HG03432 (cell line): Measurements from ENCODE around the gene FBXO15.

Source experiments
- ATAC-seq: cut with Tn5 transposase; IDR thresholded peaks from one replicate; pipeline ENCODE4 v1.9.1; 2021; ENCODE audit warnings: mild to moderate bottlenecking, moderate library complexity; ENCODE audit not compliant: unreplicated experiment

FBXO15 gene

GRCh38 chr18:74115046-74115445 is 32.6 kb downstream of the FBXO15 start:
- ATAC-seq = no peak

GRCh38 chr18:74114116-74114515 is 33.5 kb downstream of the FBXO15 start:
- no peak for ATAC-seq

GRCh38 chr18:74113711-74114110 is 33.9 kb downstream of the FBXO15 start:
- ATAC-seq = no peak

- no peak for ATAC-seq
Observed at GRCh38 chr18:74110976-74111375, 36.7 kb downstream of the FBXO15 start.

GRCh38 chr18:74110149-74110548 is 37.5 kb downstream of the FBXO15 start:
- ATAC-seq = no peak

GRCh38 chr18:74108460-74108859 is 39.2 kb downstream of the FBXO15 start:
- ATAC-seq = no peak

GRCh38 chr18:74097803-74098202 is 49.8 kb downstream of the FBXO15 start:
- ATAC-seq = no peak

- no peak for ATAC-seq
Observed at GRCh38 chr18:74092922-74093321, 54.7 kb downstream of the FBXO15 start.

- ATAC-seq = no peak
Observed at GRCh38 chr18:74084184-74084855, 63.3 kb downstream of the FBXO15 start.

- ATAC-seq = no peak
Observed at GRCh38 chr18:74083557-74083952, 64.1 kb downstream of the FBXO15 start.

GRCh38 chr18:74082742-74083556 is 64.7 kb downstream of the FBXO15 start:
- peak; percentile 22 for ATAC-seq

- peak; percentile 98 for ATAC-seq
Observed at GRCh38 chr18:74081966-74082741, 65.5 kb downstream of the FBXO15 start.

GRCh38 chr18:74078257-74078656 is 69.4 kb downstream of the FBXO15 start:
- no peak for ATAC-seq

- ATAC-seq = no peak
Observed at GRCh38 chr18:74074668-74075564, 72.7 kb downstream of the FBXO15 start.

GRCh38 chr18:74073957-74074667 is 73.5 kb downstream of the FBXO15 start:
- ATAC-seq = no peak

- ATAC-seq = no peak
Observed at GRCh38 chr18:74069178-74070050, 78.2 kb downstream of the FBXO15 start.

- no peak for ATAC-seq
Observed at GRCh38 chr18:74068296-74068695, 79.3 kb downstream of the FBXO15 start.

GRCh38 chr18:74066018-74066417 is 81.6 kb downstream of the FBXO15 start:
- no peak for ATAC-seq

GRCh38 chr18:74065366-74065765 is 82.3 kb downstream of the FBXO15 start:
- ATAC-seq = no peak
